A673 (cell line): ENCODE data around the gene WNT4. TPM values are rescaled to one million over a fixed set of nuclear protein-coding genes. Genes with fewer than 3 reads are reported as not detected.

Experiments
- BruUV-seq: library from RNA; stranded (reverse); fragments of 400-500 nt; replicated peaks from 2 replicates; lab custom pipeline; 2021; lab: Mats Ljungman, UMichigan
- CTCF ChIA-PET: fragments of 300-600 bp; sonication (Branson Sonifier 250); formaldehyde crosslinking; loops from one replicate; lab custom pipeline; 2022; ENCODE audit warnings: antibody characterized with exemption; lab: Charles Lee
- POLR2A ChIA-PET: fragments of 300-600 bp; sonication (Branson Sonifier 250); formaldehyde crosslinking; loops from one replicate; lab custom pipeline; 2022; ENCODE audit warnings: antibody characterized with exemption; ENCODE audit not compliant: low non-redundant PET; lab: Charles Lee
- DNase-seq: peaks from one replicate; pipeline ENCODE4 v3.0.0-alpha.2; 2015; ENCODE audit warnings: low spot score
- H3K27ac ChIP-seq: fragments of 200-600 bp; sonication (generic); 2 replicates; pipeline ENCODE4 v1.5.1; 2016; ENCODE audit warnings: mixed run types, low read depth, mild to moderate bottlenecking, mixed read lengths, antibody characterized with exemption, low read length; ENCODE audit not compliant: poor library complexity, severe bottlenecking
- H3K27me3 ChIP-seq: fragments of 200-600 bp; sonication (generic); replicated peaks from 2 replicates; pipeline ENCODE4 v1.6.1; 2017; ENCODE audit warnings: mixed run types, low read depth, mild to moderate bottlenecking, mixed read lengths, antibody characterized with exemption, low read length; ENCODE audit not compliant: insufficient read depth, poor library complexity
- H3K36me3 ChIP-seq: fragments of 200-600 bp; sonication (generic); 2 replicates; pipeline ENCODE4 v1.6.1; 2016; ENCODE audit warnings: mixed run types, mild to moderate bottlenecking, mixed read lengths, antibody characterized with exemption, low read length; ENCODE audit not compliant: insufficient read depth, poor library complexity, severe bottlenecking
- H3K4me1 ChIP-seq: fragments of 200-600 bp; sonication (generic); 2 replicates; pipeline ENCODE4 v1.6.1; 2017; ENCODE audit warnings: mixed run types, mild to moderate bottlenecking, mixed read lengths, antibody characterized with exemption, low read length; ENCODE audit not compliant: insufficient read depth, poor library complexity, severe bottlenecking
- H3K4me3 ChIP-seq: fragments of 200-600 bp; sonication (generic); 2 replicates; pipeline ENCODE4 v1.5.1; 2016; ENCODE audit warnings: low read depth, mixed run types, mild to moderate bottlenecking, mixed read lengths, low read length; ENCODE audit not compliant: poor library complexity, severe bottlenecking
- H3K9me3 ChIP-seq: fragments of 200-600 bp; sonication (generic); 2 replicates; pipeline ENCODE4 v1.6.1; 2016; ENCODE audit warnings: mixed run types, low read depth, mild to moderate bottlenecking, mixed read lengths, antibody characterized with exemption, low read length; ENCODE audit not compliant: poor library complexity, severe bottlenecking
- CTCF ChIP-seq: fragments of 300-800, 200-600 bp; sonication (generic); conservative IDR thresholded peaks from 2 replicates; pipeline ENCODE4 v1.5.1; 2017; ENCODE audit warnings: low read depth, mild to moderate bottlenecking, antibody characterized with exemption, low read length, moderate library complexity, mixed read lengths
- EZH2 ChIP-seq: fragments of 200-600 bp; sonication (generic); IDR thresholded peaks from 2 replicates; pipeline ENCODE4 v1.6.1; 2017; ENCODE audit warnings: borderline replicate concordance, low read depth, mild to moderate bottlenecking, mixed read lengths, antibody characterized with exemption, low read length; ENCODE audit not compliant: poor library complexity, severe bottlenecking
- intact Hi-C: fragments of 100-400 bp; cut with micrococcal nuclease; formaldehyde crosslinking; loops from one replicate; pipeline ENCODE4 v1.10.0; 2022; ENCODE audit not compliant: unreplicated experiment
- total RNA-seq: library from RNA; stranded (reverse); gene quantifications from 2 replicates; pipeline ENCODE4 v1.2.3, GENCODE V29; 2021

Gene WNT4
- total RNA-seq, 1 experiment from 2014 or later = not detected

GRCh38 chr1:22111620-22112019 lies 31.3 kb downstream of the WNT4 start:
- Histone ChIP-seq H3K9me3 (no peaks in the 10 kb centered on the region), H3K27me3 (no peaks in the 10 kb centered on the region), H3K4me3 (no peak overlapping the region), H3K36me3 (no peaks in the 10 kb centered on the region), H3K27ac (no peak overlapping the region), H3K4me1 (peaks cover 10% of the 10 kb centered on the region)
- TF ChIP-seq EZH2 (no peak), CTCF (no peak)
- DNase-seq = no peak
- intact Hi-C loops = loop anchor here (10.0 kb wide), 1 partner anchor 533 kb away; the partner anchor contains the start of gene C1QC
- CTCF ChIA-PET = no interaction called here
- POLR2A ChIA-PET = no interaction called here
- no TSS peak for BruUV-seq

GRCh38 chr1:22111115-22111514 lies 31.8 kb downstream of the WNT4 start:
- Histone ChIP-seq H3K27me3 (no peaks in the 10 kb centered on the region), H3K36me3 (no peaks in the 10 kb centered on the region), H3K4me1 (peaks cover 10% of the 10 kb centered on the region), H3K4me3 (no peak overlapping the region), H3K27ac (no peak overlapping the region), H3K9me3 (no peaks in the 10 kb centered on the region)
- POLR2A ChIA-PET = no interaction called here
- no TSS peak for BruUV-seq
- CTCF ChIA-PET = no interaction called here
- TF ChIP-seq EZH2 (no peak), CTCF (no peak)
- DNase-seq = no peak
- intact Hi-C loops = loop anchor here (10.0 kb wide), 1 partner anchor 534 kb away; the partner anchor contains the start of gene C1QC

GRCh38 chr1:22110016-22110415 lies 32.9 kb downstream of the WNT4 start:
- BruUV-seq = no TSS peak
- POLR2A ChIA-PET = no interaction called here

More at GRCh38 chr1:22110016-22110415, 32.9 kb downstream of the WNT4 start:
- H3K27me3 ChIP-seq = no peaks in the 10 kb centered on the region
- no peak for DNase-seq
- no peak overlapping the region for H3K4me3 ChIP-seq
- no peaks in the 10 kb centered on the region for H3K36me3 ChIP-seq
- peaks cover 10% of the 10 kb centered on the region for H3K4me1 ChIP-seq
- H3K27ac ChIP-seq = no peak overlapping the region
- intact Hi-C loops = loop anchor here (10.0 kb wide), 1 partner anchor 535 kb away; the partner anchor contains the start of gene C1QC
- TF ChIP-seq EZH2 (no peak), CTCF (no peak)
- no peaks in the 10 kb centered on the region for H3K9me3 ChIP-seq
- CTCF ChIA-PET = no interaction called here
